GM19043 (cell line): ENCODE measurements around the gene TWIST2.

Experiments used
- ATAC-seq: cut with Tn5 transposase; IDR thresholded peaks from one replicate; pipeline ENCODE4 v1.9.1; 2021; ENCODE audit warnings: low read depth; ENCODE audit not compliant: unreplicated experiment

The TWIST2 gene

DNA sequence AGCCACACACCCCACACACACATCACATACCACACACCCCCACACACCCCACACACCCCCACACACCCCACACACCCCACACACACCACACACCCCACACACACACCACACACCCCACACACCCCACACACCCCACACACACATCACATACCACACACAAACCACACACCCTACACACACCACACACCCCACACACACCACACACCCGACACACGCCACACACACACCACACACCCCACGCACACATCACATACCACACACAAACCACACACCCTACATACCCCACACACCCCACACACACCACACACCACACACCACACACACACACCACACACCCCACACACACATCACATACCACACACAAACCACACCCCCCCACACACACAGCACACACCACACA is 22.4 kb downstream of the TWIST2 start:
- no peak for ATAC-seq

DNA sequence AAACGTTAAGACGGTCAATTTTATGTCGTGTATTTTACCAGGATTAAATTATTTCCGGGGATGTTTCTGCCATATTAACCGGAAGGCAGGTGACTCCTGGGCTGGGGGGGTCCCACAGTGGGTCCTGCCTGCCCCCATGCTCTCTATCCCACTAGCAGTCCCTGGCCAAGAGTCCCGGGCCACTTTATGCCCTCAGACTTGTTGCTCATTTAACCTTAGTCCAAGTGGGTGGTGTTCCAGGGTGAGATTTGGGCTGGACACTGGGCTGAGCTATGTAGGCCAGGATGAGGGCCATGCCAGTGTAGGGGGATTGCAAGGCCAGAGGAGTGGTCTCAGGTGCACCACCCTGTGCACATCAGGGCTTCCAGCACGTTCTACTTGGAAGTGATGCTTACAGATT is 24.1 kb downstream of the TWIST2 start:
- ATAC-seq, result no peak

DNA sequence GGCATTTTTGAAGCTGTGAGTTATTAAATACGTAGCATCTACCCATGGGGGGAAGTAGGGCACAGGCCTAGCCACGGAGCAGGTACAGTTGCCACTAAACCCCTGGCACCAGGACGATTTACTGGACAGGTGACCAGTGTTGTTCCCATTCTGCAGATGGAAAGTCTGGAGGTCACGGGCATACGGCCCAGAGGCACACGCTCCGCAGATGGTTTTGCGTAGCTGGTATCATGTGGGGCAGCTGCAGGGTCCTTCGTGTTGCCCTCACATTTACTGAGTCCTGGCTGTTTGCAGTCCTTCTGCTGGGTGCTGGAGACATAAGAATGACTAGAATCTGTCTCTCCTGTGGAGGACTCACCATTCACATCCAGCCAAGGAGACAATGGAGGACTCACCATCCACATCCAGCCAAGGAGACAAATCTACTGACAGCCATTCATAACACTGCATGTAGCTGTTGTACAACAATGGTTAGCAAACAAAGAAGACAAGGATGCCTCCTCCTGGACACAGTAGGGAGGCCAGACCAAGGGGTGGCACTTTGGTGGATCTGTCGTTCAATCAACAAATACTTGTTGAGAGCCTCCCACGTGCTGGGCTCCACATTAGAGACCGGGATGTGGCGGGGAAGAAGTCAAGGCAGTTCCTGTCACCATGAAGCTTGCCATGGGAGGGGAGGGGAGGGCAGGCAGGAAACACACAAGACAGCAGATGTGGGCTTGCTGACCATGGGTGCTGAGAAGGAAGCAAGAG is 24.9 kb downstream of the TWIST2 start:
- ATAC-seq, result no peak

DNA sequence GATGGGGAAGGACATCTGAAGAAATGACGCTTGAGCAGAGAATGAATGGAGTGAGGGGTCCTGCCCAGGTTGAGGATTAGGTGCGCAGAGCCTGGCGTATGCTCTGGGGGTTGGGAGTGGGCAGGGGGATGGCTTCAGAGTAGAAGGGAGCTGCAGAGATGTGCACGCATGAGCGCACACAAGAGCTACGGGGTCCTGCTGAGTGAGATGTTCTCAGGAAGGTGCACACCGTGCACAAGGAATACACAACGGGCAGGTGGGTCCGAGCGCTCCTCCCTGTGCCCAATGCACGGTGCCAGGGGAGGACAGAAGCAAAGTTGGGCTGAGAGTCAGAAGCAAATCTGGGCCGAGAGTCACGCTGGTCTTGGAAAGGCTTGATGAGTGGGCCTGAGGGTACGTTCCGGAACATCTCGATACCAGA is 25.5 kb downstream of the TWIST2 start:
- ATAC-seq, result no peak

DNA sequence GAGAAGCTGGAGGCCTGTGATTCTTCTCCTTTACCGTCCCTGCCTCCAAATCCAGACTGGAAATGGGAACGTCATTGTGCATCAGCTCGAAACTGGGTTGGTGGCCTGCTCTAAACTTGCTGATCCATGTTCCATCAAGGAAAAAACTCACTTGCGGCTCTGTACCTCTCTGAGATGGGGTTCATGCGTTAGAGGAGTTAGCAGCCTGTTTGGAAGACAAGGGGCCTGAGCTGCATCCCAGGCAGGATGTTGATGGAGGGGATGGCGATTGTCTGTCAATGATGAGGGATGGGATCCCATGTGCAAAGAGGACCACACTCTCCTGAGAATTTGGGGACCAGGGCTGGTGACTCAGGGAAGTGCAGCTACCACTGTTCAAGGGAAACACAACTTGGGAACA is 26.0 kb downstream of the TWIST2 start:
- no peak for ATAC-seq

DNA sequence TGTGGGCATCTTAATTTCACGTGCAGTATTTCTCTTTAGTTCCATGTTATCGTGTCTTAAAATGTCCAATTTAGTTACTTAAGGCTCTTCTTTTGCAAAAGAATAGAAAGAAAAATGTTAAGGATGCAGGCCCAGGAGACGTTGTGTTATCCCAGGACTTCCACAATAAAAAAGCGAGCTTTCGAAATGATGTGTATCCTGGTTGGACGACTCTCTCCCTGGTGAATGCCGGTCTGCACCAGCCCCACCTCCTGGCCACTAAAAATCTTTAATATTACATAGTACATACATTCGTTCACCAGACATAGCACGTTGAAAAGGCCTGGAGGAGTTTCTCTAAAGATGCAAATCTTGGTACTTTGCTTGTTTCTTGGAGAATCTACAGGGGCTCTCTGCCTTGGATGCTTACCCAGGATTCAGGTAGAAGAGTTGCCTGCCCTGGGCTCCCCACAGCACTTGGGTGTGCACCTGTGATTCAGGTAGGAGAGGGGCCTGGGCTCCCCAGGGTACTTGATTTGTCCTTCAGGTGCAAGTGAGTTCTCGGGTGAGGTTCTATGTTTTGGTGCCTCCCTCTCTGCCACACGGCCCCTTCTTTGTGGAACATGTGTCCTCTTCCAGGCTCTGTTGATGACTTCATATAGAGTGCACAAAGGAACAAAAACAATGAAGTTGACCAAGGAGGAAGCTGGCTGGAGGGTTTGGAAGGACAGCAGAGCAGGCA is 26.6 kb downstream of the TWIST2 start:
- ATAC-seq, result no peak

DNA sequence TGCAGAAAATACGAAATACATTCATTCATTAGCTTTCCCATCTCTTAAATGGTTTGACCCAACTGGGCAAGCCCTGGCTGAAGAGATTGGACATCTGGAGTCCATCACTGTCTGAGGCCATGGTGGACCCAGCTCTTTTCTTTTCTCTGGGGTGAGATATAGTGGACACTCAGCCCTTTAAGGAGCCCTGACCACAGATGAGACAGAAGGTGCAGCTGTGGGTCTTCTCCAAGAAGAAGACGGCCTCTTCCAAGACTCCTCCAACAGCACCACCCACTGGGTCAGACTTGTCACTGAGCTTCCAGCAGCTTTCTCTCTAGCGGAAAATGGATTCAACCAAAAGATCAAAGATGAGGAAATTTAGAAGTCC is 27.2 kb downstream of the TWIST2 start:
- no peak for ATAC-seq

DNA sequence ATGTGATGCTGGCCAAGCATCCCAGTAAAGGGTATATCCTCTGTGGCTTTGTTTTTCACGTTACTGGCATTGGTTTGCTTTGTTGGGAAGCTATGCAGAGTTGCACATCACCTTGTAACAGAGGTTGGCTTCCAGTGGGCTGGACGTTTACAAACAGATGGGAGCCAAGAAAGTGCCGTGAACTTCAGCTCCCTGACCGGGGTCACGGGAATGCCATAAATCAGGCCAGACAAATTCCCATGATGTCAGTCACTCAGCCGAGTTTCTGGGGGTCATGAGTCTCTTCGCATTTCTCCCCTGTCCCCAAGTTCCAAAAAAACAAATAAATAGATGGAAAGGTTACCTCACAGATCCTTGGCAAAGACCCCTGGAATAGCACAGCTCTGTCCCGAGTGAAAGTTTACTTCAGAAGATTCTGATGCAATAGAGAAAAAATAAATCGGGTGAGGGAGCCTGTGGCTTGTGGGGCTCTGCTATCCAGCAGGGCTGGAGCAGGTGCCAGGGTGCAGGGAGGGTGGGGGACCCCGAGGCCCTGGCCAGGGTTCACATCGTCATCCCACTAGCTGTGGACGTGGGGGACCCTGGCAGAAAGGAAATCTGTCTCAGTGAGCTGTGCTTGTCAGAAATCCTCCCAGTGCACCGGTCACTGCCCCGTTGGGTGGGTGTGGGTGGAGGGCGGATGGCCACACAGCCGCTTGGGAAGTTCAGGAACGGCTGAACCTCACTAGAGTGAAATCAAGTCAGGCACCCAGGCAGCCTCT is 27.8 kb downstream of the TWIST2 start:
- no peak for ATAC-seq

DNA sequence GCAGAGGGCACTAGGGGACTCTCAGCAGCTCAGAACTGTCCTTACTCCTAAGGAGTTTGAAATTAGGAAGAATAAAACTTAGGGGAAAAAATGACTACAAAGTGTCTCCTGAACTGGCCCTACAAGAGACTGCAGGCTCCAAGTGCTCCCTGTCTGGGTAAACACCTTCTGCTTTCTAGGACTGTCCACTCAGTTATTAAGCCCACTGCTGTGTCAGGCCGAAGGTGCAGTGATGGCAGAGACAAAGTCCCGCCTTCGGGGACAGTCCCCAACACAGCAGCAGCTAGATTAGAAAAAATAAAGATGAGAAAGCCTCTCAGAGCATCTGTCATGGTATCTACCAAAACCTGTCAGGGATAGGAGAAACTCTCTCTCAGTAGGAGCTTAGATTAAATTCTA is 28.3 kb downstream of the TWIST2 start:
- no peak for ATAC-seq

DNA sequence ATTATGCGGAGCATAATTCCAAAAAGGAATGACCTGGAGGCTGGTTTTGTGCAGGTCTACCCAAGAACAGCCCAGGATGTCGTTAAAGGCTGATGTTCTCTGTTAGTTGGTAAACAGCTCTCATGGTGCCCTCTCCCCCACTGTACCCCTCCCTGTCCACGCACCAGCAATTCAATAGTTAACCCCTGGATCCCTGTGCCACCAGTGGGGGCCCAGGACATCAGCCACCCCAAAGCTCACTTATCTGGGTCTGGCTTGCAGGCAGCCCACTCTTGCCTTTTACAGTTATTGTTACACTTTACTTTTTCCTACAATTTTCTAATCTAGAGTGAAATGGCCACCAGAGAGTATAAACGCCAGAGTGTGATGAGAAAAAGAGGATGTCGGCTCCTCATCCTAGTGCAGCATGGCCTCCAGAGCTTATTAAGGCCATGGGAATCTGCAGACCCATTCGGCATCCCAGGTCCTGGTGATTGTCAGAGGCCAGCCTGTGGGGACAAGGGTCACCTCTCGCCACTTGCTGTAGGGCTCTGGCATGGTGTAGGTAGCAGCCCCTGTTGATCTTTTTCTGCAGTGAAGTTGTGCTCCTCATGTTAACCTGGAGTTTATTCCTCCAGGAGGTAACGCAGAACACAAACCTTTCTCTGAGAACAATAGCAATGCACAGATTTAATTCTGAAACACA is 30.3 kb downstream of the TWIST2 start:
- ATAC-seq, result no peak

DNA sequence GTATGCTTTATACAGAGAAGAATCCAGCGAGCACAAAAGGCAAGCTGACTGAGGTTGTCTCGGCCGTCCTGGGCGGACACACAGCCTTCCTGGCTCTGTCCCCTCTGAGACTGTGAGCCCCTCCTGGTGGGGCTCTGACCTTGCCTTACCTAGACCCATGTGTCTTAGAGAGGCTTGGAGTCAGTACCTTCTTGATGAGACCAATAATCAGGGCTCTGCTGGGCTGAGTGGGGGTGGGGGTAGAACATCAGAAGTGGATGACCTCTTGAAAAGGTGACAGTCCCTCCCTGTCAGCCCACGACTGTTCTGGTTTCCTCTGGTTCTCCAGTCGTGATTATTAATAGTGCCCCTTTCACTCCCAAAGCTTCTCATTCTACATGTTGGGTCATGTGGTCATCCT is 31.2 kb downstream of the TWIST2 start:
- no peak for ATAC-seq

DNA sequence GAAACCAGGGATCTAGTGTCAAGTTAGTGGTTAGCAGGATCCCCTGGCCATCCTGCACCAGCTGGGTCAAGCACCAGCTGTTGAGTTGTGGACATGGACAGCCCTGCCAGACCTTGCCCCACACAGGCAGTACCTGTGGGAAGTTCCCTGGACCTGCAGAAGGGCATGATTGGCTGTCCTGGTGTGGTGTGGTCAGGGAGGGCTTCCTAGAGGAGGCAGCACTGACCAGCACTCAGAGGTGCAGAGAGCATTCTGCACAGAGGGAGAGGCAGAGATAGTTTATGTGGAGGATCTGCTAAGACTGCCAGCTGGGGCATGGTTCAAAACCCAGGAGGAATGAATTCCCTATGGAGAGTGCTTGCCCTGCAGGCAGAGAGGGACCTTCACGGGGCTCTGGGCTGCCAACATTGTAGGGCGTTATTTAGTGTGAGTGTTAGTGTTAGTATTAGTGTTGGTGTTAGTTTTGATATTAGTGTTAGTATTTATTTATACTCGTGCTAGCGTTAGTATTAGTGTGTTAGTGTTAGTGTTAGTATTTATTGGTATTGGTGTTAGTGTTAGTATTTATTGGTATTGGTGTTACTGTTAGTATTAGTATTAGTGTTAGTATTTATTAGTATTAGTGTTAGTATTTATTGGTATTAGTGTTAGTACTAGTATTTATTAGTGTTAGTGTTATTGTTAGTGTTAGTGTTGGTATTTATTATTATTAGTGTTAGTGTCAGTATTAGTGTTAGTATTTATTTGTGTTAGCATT is 31.9 kb downstream of the TWIST2 start:
- ATAC-seq, result no peak

DNA sequence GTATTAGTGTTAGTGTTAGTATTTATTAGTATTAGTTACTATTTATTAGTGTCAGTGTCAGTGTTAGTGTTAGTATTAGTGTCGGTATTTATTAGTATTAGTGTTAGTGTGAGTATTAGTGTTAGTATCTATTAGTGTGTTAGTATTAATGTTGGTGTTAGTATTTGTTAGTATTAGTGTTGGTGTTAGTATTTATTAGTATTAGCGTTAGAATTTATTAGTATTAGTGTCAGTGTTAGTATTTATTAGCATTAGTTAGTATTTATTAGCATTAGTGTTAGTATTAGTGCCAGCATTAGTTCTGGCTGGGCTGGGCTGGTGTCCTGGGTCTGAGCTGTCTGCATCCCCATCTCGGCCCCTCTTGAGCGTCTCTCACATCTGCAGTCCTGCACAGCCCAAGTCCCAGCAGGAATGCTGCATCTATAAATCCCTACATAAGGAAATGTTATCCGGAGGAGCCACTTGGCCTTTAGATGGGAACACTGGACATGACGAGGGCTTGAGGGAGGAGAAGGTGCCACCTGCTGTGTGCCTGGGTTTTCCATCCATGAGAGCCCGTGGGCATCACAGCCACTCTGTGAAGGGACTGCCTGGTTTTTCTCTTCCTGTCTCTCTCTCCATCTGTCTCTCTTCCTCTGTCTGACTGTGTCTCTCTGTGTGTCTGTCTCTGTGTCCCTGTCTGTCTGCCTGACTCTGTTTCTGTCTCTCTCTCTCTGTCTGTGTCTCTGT is 33.6 kb downstream of the TWIST2 start:
- ATAC-seq, result no peak

DNA sequence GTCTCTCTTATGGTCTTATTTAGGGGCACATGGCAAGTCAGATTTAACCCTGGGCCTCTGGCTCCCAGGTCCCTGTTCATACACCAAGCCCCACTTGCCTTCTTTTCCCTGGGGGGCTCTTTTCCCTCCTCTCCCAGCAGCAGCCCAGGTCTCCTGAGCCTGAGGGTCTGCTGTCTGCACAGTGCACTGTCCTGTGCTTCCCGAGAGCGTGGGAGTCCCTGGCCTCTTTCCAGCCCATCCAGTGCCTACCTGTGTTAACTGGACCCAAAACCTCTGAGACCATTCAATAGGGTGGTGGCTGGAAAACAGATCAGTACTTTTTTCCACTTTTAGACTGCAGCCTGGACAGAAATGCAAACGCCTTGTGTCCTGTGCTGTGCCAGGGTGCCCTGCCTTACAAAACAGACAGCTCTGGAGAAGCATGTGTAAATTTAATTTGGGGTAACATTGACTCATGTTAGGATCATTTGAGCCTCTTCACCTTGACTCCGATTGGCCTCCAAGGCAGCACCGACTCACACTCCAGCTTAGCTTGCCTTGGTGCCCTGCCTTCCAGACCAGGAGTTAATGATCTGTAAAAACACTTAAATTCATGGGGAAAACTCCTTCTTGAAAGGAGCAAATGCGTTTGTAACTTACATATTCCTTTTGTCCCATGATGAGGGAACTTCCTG is 34.3 kb downstream of the TWIST2 start:
- ATAC-seq, result no peak

DNA sequence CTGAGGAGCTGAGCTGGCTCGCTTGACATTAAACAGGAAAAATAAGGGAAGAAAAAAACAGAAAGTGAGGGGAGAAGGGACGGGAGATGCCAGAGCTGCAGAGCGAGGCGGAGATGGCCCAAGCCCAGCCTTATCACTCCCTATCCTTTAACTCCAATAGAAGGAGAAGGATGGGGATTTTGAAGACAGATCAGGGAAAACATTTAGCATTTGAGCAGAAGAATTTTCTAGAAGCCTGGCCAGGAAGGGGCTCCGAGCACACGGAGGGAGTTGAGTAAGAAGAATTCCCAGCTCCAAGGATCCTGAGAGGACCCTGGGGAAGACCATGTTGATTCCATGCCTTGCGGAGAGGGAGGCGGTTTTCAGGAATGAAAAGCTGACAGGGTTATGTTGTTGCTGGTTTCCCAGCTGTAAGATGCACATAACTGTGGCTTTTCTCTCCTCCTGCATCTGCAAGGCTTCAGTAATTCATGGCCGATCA is 35.6 kb downstream of the TWIST2 start:
- no peak for ATAC-seq

DNA sequence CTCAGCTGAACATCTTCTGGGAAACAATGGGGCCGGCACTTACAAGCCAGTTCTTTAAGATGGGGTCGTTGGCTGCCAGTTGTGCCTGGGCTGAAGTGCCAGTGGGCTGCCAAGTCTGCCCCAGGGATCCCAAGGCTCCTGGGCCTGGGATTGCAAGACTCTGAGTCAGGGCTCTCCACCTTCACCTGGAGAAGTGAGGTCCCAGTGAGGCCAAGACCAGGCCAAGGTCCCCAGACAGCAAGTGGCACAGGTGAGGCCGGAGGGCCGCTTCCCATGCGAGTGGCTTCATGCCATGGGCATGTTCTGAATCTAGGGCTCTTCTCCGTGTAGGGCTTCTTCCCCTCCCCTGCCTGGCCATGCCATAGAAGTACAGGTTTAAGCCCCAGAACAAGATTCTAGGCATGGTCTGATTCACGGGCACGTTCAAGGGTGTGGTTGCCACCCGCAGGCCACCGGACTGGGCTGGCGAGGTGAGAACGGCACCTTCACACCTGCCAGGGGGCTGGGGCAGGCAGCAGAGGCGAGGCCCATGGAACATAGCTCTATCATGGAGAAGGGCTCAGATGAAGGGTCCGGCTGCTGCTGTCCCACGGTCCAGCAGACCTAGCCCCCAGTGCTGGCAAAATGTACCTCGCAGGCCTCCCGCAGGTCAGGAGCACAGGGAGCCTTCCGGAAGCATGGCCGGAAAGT is 36.4 kb downstream of the TWIST2 start:
- ATAC-seq, result no peak

DNA sequence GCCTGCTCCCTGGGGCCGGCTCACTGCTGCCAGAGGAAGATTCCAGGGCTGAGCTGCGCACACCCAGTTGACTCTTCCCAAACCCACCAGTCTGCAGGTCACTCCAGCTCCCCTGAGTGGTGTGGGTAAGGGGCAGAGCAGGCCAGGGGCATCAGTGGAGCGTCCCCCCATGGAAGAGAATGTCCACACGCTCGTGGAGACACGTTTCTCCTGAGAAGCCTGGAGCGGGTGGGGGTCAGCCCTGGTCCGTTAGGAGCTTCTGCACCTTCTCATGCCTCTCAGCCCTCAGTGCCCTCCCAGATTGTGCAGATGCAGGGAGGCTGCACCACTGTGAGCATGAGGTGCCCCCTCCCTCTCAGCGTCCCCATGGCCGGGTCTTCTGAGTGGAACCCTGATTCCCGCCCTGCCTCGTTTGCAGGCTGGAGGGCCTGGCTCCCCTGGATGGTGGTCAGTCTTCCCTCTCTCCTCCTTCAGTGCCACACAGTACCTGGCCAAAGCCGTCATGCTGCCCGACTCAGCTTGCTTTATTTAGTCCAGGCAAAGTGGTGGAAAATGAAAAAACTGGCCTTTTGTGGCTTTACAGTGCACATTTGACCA is 37.0 kb downstream of the TWIST2 start:
- ATAC-seq, result no peak
